H54 (cell line): ENCODE data around the gene RFC5.
"Not testable (repeated sequence)": the region's sequence is repeated elsewhere in the genome, so short reads cannot be mapped to it uniquely, and the experiment has no call there.

Experiments used
- DNase-seq: peaks from one replicate; pipeline ENCODE4 v3.0.0; 2011; ENCODE audit warnings: low spot score, mixed read lengths; ENCODE audit not compliant: insufficient read length
- FAIRE-seq: peaks from 3 replicates; lab custom pipeline; 2011; peaks lifted over from hg19 to GRCh38; lab: Jason Lieb, UNC
- POLR2A ChIP-seq: IDR thresholded peaks from 2 replicates; pipeline ENCODE4 v1.6.1; 2011; ENCODE audit warnings: low read depth, mild to moderate bottlenecking, low read length

RFC5 gene

GRCh38 chr12:117986705-117987469, 29.6 kb upstream of the RFC5 start:
- DNase-seq (peak; percentile 33), FAIRE-seq (peak; percentile 82)
- no peak for TF ChIP-seq POLR2A

GRCh38 chr12:117994551-117995438, 21.7 kb upstream of the RFC5 start:
- TF ChIP-seq POLR2A, result no peak
- DNase-seq, result no peak
- no peak for FAIRE-seq

- DNase-seq (no peak), FAIRE-seq (no peak)
- no peak for TF ChIP-seq POLR2A
Observed at GRCh38 chr12:117998719-117999118, 17.8 kb upstream of the RFC5 start.

GRCh38 chr12:117999806-118000205, 16.7 kb upstream of the RFC5 start:
- not testable (repeated sequence) for FAIRE-seq, DNase-seq

- no peak for DNase-seq
- FAIRE-seq, result no peak
- no peak for TF ChIP-seq POLR2A
Observed at GRCh38 chr12:118010903-118011302, 5.6 kb upstream of the RFC5 start.

- TF ChIP-seq POLR2A, result no peak
- FAIRE-seq (no peak), DNase-seq (no peak)
Observed at GRCh38 chr12:118011377-118011776, 5.1 kb upstream of the RFC5 start.

- TF ChIP-seq POLR2A, result no peak
- FAIRE-seq (no peak), DNase-seq (no peak)
Observed at GRCh38 chr12:118011961-118012360, 4.5 kb upstream of the RFC5 start.

GRCh38 chr12:118013283-118013682, 3.2 kb upstream of the RFC5 start:
- FAIRE-seq, result no peak
- no peak for TF ChIP-seq POLR2A
- no peak for DNase-seq

- no peak for FAIRE-seq
- TF ChIP-seq POLR2A, result no peak
Observed at GRCh38 chr12:118015306-118015705, 1.2 kb upstream of the RFC5 start.

GRCh38 chr12:118015944-118016343, 559 bp upstream of the RFC5 start:
- no peak for FAIRE-seq
- DNase-seq, result no peak
- TF ChIP-seq POLR2A, result no peak

More at GRCh38 chr12:118015306-118015705, 1.2 kb upstream of the RFC5 start:
- DNase-seq, result no peak

GRCh38 chr12:118017926-118018325, 1.4 kb downstream of the RFC5 start:
- TF ChIP-seq POLR2A, result no peak
- DNase-seq, result no peak
- no peak for FAIRE-seq

GRCh38 chr12:118020036-118020435, 3.5 kb downstream of the RFC5 start:
- no peak for TF ChIP-seq POLR2A
- no peak for DNase-seq
- no peak for FAIRE-seq

- not testable (repeated sequence) for FAIRE-seq, DNase-seq
Observed at GRCh38 chr12:118022097-118022727, 5.7 kb downstream of the RFC5 start.

GRCh38 chr12:118022728-118023109, 6.2 kb downstream of the RFC5 start:
- no peak for TF ChIP-seq POLR2A
- DNase-seq, result no peak
- FAIRE-seq, result no peak

- no peak for TF ChIP-seq POLR2A
- no peak for FAIRE-seq
Observed at GRCh38 chr12:118023301-118023860, 6.9 kb downstream of the RFC5 start.

More at GRCh38 chr12:118023301-118023860, 6.9 kb downstream of the RFC5 start:
- DNase-seq, result no peak
